SKM-1 (cell line): ENCODE data around the gene RPP25L.

Experiments
- DNase-seq: peaks from one replicate; lab custom pipeline; 2025; ENCODE audit not compliant: unreplicated experiment; lab: John Stamatoyannopoulos, UW

RPP25L gene

GRCh38 chr9:34571481-34571810, 40.5 kb downstream of the RPP25L start:
- no peak for DNase-seq

- no peak for DNase-seq
These were observed 41.0 kb downstream of the RPP25L start for GRCh38 chr9:34570809-34571480.

GRCh38 chr9:34570376-34570775, 41.5 kb downstream of the RPP25L start:
- no peak for DNase-seq

GRCh38 chr9:34568774-34569173, 43.1 kb downstream of the RPP25L start:
- no peak for DNase-seq

GRCh38 chr9:34568133-34568532, 43.8 kb downstream of the RPP25L start:
- DNase-seq = no peak

- no peak for DNase-seq
These were observed 44.9 kb downstream of the RPP25L start for GRCh38 chr9:34566972-34567371.

GRCh38 chr9:34566322-34566721, 45.6 kb downstream of the RPP25L start:
- DNase-seq = no peak

GRCh38 chr9:34565856-34566255, 46.0 kb downstream of the RPP25L start:
- DNase-seq = no peak

- no peak for DNase-seq
These were observed 47.3 kb downstream of the RPP25L start for GRCh38 chr9:34564617-34565016.

- DNase-seq = no peak
These were observed 48.6 kb downstream of the RPP25L start for GRCh38 chr9:34563262-34563661.

GRCh38 chr9:34562135-34562745, 49.7 kb downstream of the RPP25L start:
- no peak for DNase-seq

- no peak for DNase-seq
These were observed 51.2 kb downstream of the RPP25L start for GRCh38 chr9:34560599-34561214.
